Nephron (organoid): Measurements from ENCODE around the gene PHACTR1.

Experiments used
- H3K27ac Mint-ChIP-seq, 3 experiments: 2 replicates each; pipeline ENCODE4 v1.8.0; 2020; ENCODE audit warnings: mixed read lengths in 3 of 3, mild to moderate bottlenecking in 2 of 3, moderate library complexity in 1 of 3
- H3K27me3 Mint-ChIP-seq: 2 replicates; pipeline ENCODE4 v1.8.0; 2021; ENCODE audit warnings: low read depth, mild to moderate bottlenecking, moderate library complexity, mixed read lengths
- H3K36me3 Mint-ChIP-seq: 2 replicates; pipeline ENCODE4 v1.8.0; 2020; ENCODE audit warnings: low read depth, mixed read lengths
- H3K4me1 Mint-ChIP-seq: 2 replicates; pipeline ENCODE4 v1.8.0; 2020; ENCODE audit warnings: mixed read lengths
- H3K4me3 Mint-ChIP-seq, 3 experiments: 2 replicates each; pipeline ENCODE4 v1.8.0; 2020; ENCODE audit warnings: mild to moderate bottlenecking in 3 of 3, mixed read lengths in 3 of 3, moderate library complexity in 2 of 3
- H3K9me3 Mint-ChIP-seq: 2 replicates; pipeline ENCODE4 v1.8.0; 2020; ENCODE audit warnings: mixed read lengths
- CTCF ChIP-seq, 3 experiments: fragments of 200-600 bp; sonication (generic); IDR thresholded peaks; one replicate each; pipeline ENCODE4 v1.5.0; 2021; ENCODE audit warnings: antibody characterized with exemption in 3 of 3; ENCODE audit not compliant: unreplicated experiment in 3 of 3

The PHACTR1 gene

DNA sequence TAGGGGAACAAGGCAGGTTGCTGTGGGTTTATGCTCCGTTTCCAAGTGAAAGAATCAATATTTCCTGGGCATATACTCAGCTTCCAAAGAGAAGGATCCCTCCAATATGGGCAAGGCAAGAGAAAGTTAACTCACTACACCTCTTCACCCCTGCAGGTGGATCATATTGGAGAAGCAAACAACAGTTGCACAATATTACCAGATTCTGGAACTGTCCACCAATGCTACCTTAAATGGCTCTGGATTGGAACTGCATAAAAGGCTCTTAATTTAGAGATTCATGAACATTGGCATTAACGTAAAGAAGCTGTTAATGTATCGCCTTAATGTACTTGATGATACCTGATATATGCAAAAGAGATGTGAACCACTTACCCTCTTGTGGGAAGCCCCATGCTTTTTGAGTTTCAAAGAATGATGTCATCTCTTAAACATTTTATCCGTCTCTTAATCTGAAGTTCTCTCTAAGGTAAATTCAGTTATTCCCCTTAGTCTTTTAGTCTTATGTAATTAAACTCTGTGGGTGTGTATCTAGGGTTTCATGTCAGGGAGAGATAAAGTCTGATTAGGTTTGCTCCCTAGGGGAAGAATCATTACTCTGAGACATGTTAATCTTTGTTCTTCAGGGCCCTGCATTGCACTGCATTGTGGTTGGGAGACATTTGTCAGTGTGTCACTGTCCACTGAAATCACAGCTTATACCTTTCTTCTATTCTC, 99.5 kb downstream of the PHACTR1 start:
- no peaks in the 10 kb centered on the region for H3K36me3 Mint-ChIP-seq
- TF ChIP-seq CTCF (IDR thresholded peaks at IDR 0.05; ENCODE audit: unreplicated experiment in 3 of 3): no peak
- H3K27me3 Mint-ChIP-seq: peaks cover 8% of the 10 kb centered on the region
- no peaks in the 10 kb centered on the region for H3K9me3 Mint-ChIP-seq
- H3K4me1 Mint-ChIP-seq: no peaks in the 10 kb centered on the region
- H3K27ac Mint-ChIP-seq: no peak overlapping the region
- H3K4me3 Mint-ChIP-seq: no peak overlapping the region

- no peak for TF ChIP-seq CTCF (IDR thresholded peaks at IDR 0.05; ENCODE audit: unreplicated experiment in 3 of 3)
- H3K4me3 Mint-ChIP-seq: no peak overlapping the region
- peaks cover 8% of the 10 kb centered on the region for H3K27me3 Mint-ChIP-seq
- no peaks in the 10 kb centered on the region for H3K4me1 Mint-ChIP-seq
- H3K9me3 Mint-ChIP-seq: no peaks in the 10 kb centered on the region
- no peaks in the 10 kb centered on the region for H3K36me3 Mint-ChIP-seq
- no peak overlapping the region for H3K27ac Mint-ChIP-seq
Measured at GRCh38 chr6:12818324-12818723, 101.8 kb downstream of the PHACTR1 start.

GRCh38 chr6:12823847-12824246, 107.3 kb downstream of the PHACTR1 start:
- no peaks in the 10 kb centered on the region for H3K27me3 Mint-ChIP-seq
- no peaks in the 10 kb centered on the region for H3K9me3 Mint-ChIP-seq
- H3K4me1 Mint-ChIP-seq: no peaks in the 10 kb centered on the region
- H3K36me3 Mint-ChIP-seq: no peaks in the 10 kb centered on the region
- H3K27ac Mint-ChIP-seq: no peak overlapping the region
- TF ChIP-seq CTCF (IDR thresholded peaks at IDR 0.05; ENCODE audit: unreplicated experiment in 3 of 3): no peak
- no peak overlapping the region for H3K4me3 Mint-ChIP-seq

- no peaks in the 10 kb centered on the region for H3K36me3 Mint-ChIP-seq
- H3K9me3 Mint-ChIP-seq: no peaks in the 10 kb centered on the region
- H3K4me1 Mint-ChIP-seq: no peaks in the 10 kb centered on the region
- H3K27me3 Mint-ChIP-seq: no peaks in the 10 kb centered on the region
- no peak for TF ChIP-seq CTCF (IDR thresholded peaks at IDR 0.05; ENCODE audit: unreplicated experiment in 3 of 3)
- no peak overlapping the region for H3K4me3 Mint-ChIP-seq
- H3K27ac Mint-ChIP-seq: no peak overlapping the region
Measured at GRCh38 chr6:12826584-12826983, 110.0 kb downstream of the PHACTR1 start.

DNA sequence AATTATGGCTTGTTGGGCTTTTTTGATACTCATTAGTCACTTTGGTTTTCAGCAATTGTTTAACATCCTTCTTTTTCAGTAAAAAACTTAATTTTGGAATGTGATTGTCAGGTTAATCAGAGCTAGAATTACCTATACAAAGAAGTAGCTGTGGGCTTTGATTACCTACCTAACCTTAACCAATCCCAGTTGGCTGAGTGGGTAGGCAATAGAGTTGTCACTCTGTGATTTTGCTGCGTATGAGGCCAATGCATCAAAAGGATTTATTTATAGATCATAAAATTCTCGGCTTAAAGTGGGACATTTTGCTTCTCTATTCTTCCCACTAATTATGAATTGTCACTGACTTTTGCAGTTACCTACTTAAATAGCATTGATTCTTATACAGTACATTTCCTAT, 111.4 kb downstream of the PHACTR1 start:
- no peaks in the 10 kb centered on the region for H3K9me3 Mint-ChIP-seq
- no peak overlapping the region for H3K27ac Mint-ChIP-seq
- no peaks in the 10 kb centered on the region for H3K4me1 Mint-ChIP-seq
- no peaks in the 10 kb centered on the region for H3K27me3 Mint-ChIP-seq
- no peaks in the 10 kb centered on the region for H3K36me3 Mint-ChIP-seq
- no peak for TF ChIP-seq CTCF (IDR thresholded peaks at IDR 0.05; ENCODE audit: unreplicated experiment in 3 of 3)
- no peak overlapping the region for H3K4me3 Mint-ChIP-seq

DNA sequence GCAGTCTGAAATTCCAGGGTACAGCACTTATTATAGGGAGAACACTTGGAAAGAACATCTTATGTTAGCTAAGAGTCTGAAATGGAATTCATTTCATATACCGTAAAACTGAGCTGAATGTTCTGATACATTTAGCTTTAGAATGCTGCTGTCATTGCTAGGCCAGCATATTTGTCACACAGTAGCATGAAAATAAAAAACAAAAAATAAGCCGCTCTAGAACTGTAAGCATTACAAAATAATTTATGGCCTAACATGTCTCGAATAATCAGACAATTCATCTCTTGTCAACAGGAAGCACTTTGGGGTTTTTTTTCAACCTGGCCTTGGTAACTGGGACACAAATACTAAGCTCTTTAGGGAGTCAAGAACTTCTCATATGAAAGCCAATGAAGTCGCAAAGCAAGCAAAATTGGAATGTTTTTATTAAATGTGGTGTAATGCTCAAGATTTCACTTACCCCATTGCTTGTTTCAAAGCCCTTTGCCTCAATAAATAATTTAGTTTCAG, 115.7 kb downstream of the PHACTR1 start:
- H3K4me3 Mint-ChIP-seq: no peak overlapping the region
- H3K27me3 Mint-ChIP-seq: no peaks in the 10 kb centered on the region
- peaks cover 4% of the 10 kb centered on the region for H3K9me3 Mint-ChIP-seq
- H3K4me1 Mint-ChIP-seq: no peaks in the 10 kb centered on the region
- no peak for TF ChIP-seq CTCF (IDR thresholded peaks at IDR 0.05; ENCODE audit: unreplicated experiment in 3 of 3)
- H3K27ac Mint-ChIP-seq: no peak overlapping the region
- no peaks in the 10 kb centered on the region for H3K36me3 Mint-ChIP-seq
